Globus pallidus (tissue), 1 donor: ENCODE measurements around the gene RYR1.
A peak's percentile ranks its signal among the peaks of the same experiment; 100 is the strongest.
"Not testable (repeated sequence)": the region's sequence is repeated elsewhere in the genome, so short reads cannot be mapped to it uniquely, and the experiment has no call there.

Experiments used
- DNase-seq: peaks from one replicate; pipeline ENCODE4 v3.0.0-alpha.2; 2015; ENCODE audit warnings: low spot score

RYR1 gene

GRCh38 chr19:38427035-38427677 lies 6.3 kb upstream of the RYR1 start:
- DNase-seq = not testable (repeated sequence)

DNA sequence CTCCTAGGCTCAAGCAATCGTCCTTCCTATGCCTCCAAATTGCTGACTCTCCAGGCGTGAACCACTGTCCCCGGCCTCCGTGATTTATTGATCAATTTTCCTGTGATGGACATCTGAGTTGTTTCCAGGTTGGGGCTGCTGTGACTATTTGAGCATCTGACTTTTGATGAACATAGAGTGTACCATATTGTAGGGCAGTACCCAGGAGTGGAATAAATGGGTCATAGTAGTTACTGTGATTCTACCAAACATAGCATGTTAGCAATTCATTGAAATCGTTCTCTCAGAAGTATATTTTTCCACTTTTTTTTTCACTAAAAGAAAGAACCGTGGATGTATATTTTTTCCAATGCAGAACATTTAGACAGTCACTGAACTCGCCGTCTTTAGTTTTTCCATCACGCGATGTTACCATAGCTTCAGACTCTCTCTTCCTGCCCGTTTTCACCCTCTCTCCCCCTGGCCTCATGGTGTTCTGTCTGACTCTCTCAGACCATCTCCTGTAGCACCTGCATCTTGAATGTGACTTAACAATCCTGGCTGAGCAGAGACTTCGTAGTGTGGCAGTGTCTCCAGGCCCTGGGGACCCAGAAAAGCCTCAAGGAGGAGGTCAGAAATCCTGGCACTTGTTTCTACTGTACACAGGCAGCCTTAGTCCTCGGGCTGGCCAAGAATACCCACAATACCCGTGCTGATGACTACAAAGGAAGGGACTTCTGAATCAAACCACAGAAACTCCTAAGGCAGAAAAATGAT lies 4.3 kb upstream of the RYR1 start:
- DNase-seq = no peak

GRCh38 chr19:38429811-38430156 lies 3.7 kb upstream of the RYR1 start:
- DNase-seq = no peak

DNA sequence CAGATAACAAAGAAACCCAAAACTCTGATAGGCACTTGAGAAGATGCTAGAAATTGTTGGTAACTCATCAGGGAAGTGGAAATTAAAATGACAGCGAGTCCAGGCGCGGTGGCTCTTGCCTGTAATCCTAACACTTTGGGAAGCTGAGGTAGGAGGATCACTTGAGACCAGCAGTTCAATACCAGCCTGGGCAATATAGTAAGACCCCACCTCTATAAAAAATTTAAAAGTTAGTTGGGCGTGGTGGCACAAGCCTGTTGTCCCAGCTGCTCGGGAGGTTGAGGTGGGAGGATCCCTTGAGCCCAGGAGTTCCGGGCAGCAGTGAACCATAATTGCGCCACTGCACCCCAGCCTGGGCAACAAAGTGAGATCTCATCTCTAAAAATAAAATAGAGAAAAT lies 2.6 kb upstream of the RYR1 start:
- DNase-seq = no peak

- peak; percentile 54 for DNase-seq
Measured at GRCh38 chr19:38434549-38435051, 1.1 kb downstream of the RYR1 start.

DNA sequence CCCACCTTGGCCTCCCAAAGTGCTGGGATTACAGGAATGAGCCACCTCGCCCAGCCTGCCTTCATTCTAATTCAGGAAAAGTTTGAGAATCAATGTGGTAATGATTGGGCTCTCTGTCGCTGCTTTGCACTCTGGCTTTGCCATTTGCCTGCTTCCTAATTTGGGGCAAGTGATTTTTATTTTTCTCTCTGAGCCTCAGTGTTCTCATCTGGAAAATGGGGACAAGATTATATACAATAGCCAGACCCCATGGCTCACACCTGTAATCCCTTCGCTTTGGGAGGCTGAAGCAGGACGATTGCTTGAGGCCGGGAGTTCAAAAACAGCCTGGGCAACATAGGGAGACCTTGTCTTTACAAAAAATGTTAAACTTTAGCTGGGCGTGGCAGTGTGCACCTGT lies 3.8 kb downstream of the RYR1 start:
- no peak for DNase-seq

DNA sequence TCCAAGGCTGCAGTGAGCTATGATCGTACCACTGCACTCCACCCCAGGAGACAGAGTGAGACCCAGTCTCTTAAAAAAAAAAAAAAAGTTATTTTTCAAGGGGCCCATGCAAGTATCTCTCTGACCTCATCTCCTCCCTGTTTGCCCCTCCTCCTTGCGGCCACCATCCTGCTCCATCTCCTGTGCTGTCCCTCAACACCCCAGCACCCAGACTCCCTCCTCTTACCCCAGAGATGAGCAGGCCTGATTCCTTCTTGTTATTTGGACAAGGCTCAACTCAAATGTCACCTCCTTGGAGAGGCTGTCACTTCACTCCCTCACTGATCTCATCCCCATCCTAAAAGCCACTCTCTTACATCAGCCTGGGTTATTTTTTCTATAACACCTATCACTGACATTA lies 4.4 kb downstream of the RYR1 start:
- no peak for DNase-seq

DNA sequence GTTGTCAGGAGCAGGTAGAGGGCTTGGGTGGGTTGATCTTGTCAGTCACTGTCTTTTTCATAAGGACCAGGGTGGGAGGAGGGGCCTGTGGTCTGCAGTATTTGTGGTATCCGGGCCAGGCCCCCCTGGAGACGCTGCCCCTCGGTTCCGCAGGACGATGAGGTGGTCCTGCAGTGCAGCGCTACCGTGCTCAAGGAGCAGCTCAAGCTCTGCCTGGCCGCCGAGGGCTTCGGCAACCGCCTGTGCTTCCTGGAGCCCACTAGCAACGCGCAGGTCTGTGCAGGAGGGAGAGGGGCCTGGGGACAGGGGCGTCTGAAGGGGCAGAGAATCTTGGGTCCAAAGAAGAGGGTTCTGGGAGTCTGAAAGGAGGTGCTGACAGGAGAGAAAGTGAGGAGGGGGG lies 7.1 kb downstream of the RYR1 start:
- DNase-seq = no peak

- no peak for DNase-seq
Measured at GRCh38 chr19:38441657-38442348, 8.3 kb downstream of the RYR1 start.

GRCh38 chr19:38442736-38443135 lies 9.2 kb downstream of the RYR1 start:
- DNase-seq = no peak

GRCh38 chr19:38443458-38443999 lies 10.0 kb downstream of the RYR1 start:
- no peak for DNase-seq

DNA sequence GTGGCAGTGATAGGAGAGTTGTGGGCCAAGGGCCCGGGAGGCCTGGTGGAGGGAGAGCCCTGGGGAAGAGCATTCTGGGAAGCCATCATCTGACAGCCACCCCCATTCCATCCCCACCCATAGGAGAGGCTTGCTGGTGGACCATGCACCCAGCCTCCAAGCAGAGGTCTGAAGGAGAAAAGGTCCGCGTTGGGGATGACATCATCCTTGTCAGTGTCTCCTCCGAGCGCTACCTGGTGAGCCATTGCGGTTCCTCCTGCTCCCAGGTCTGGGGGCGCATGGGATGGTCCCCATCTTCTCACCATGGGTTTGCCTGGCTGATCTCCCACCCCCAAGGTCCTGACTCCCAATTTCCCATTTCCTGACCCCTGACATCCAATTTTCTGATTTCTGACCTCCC lies 10.5 kb downstream of the RYR1 start:
- DNase-seq = no peak

DNA sequence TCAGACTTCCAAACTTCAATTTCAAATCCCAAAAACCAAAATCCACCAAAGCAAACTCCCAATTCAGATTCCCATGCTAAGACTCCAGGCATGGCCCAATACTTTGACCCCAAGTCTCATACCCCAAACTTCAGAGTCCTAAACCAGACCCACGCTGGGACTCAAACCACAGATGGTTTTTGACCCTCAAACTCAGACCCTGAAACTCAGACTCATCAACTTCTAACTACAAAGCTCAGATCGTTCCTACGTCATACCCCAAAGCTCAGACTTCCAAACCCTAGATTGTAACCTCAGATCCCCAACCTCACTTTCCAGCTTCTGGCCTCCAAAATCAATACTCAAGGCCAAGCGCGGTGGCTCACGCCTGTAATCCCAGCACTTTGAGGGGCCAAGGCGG lies 11.9 kb downstream of the RYR1 start:
- no peak for DNase-seq

GRCh38 chr19:38448225-38448624 lies 14.7 kb downstream of the RYR1 start:
- DNase-seq = no peak

- no peak for DNase-seq
Measured at GRCh38 chr19:38449518-38449917, 16.0 kb downstream of the RYR1 start.

DNA sequence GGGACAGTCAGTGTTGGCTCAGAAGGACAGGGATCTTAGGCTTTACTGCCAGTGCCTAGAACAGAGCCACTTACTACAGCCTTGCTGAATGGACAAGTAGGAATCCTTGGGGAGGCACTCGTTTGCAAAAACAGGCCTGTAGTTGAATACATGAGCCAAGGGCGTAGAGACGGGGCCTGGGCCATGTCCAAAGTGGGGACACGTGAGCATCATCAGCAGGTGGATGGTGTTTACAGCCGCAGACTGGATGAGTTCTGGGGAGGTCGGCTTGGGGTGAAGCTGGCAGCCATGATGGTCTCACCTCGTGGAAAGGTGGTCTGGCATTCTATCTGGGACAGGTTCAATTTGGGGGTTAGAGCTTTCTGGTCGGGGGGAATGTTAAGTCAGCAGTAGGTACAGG lies 17.5 kb downstream of the RYR1 start:
- no peak for DNase-seq

GRCh38 chr19:38451629-38452028 lies 18.1 kb downstream of the RYR1 start:
- no peak for DNase-seq

- no peak for DNase-seq
Measured at GRCh38 chr19:38452430-38453366, 19.2 kb downstream of the RYR1 start.

DNA sequence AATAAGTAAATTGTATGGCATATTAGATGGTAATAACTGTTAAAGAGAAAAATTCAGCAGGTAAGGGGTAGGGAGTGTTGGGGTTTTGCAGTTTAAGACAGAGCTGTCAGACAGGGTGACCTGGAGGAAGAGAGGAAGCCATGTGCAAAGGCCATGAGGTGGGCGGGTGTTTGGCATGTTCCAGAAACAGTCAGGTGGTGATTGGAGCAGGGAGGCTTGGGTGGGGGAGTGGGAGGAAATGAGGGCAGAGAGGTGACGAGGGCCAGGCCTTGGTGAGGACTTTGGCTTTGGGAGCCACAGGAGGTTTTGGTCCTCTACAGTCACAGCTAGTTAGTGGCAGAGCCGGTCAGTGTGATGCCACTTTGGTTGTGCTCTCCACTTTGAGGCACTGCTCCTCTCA lies 20.1 kb downstream of the RYR1 start:
- DNase-seq = no peak

DNA sequence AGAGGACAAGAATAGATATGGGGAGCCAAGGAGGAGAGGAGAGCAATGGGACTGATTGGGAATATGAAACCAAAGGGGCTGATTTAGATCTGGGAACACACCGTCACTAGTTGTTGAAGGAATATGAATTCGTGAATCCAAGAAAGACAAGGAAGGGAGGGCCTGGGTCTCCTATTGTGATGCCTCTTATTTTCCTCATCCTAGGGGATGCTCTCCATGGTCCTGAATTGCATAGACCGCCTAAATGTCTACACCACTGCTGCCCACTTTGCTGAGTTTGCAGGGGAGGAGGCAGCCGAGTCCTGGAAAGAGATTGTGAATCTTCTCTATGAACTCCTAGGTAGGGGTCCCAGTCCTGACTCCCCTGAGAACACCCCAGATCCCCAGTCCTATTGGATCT lies 21.5 kb downstream of the RYR1 start:
- DNase-seq = no peak

- no peak for DNase-seq
Measured at GRCh38 chr19:38457202-38457601, 23.7 kb downstream of the RYR1 start.
